SK-N-SH treated with all-trans-retinoic acid at 6 μM for 48 hours (cell line): Measurements from ENCODE around the gene NTMT1.

Experiments used
- ATAC-seq: fragments of 200-7000 bp; cut with Tn5 transposase; 3 replicates; pipeline ENCODE4 v1.9.1; 2020; ENCODE audit warnings: mild to moderate bottlenecking, moderate library complexity
- BACH2 ChIP-seq: fragments of 250-450 bp; sonication (Bioruptor Pico); IDR thresholded peaks from 2 replicates; pipeline ENCODE4 v1.9.0; 2021; ENCODE audit warnings: mild to moderate bottlenecking, borderline replicate concordance
- CREB5 ChIP-seq: fragments of 250-450 bp; sonication (Bioruptor Pico); IDR thresholded peaks from 2 replicates; pipeline ENCODE4 v1.5.1; 2020; ENCODE audit warnings: low read depth, mild to moderate bottlenecking, moderate library complexity
- CSDC2 ChIP-seq: fragments of 250-450 bp; sonication (Bioruptor Pico); IDR thresholded peaks from 2 replicates; pipeline ENCODE4 v1.5.0; 2020; ENCODE audit warnings: mild to moderate bottlenecking, moderate library complexity
- CSRNP3 ChIP-seq: fragments of 250-450 bp; sonication (Bioruptor Pico); IDR thresholded peaks from 2 replicates; pipeline ENCODE4 v1.5.1; 2021; ENCODE audit warnings: mild to moderate bottlenecking, moderate library complexity
- ESRRG ChIP-seq: fragments of 250-450 bp; sonication (Bioruptor Pico); IDR thresholded peaks from 2 replicates; pipeline ENCODE4 v1.6.1; 2021; ENCODE audit warnings: mild to moderate bottlenecking
- GLIS3 ChIP-seq: fragments of 250-450 bp; sonication (Bioruptor Pico); IDR thresholded peaks from 2 replicates; pipeline ENCODE4 v1.5.0; 2020; ENCODE audit warnings: mild to moderate bottlenecking, moderate library complexity
- ISL1 ChIP-seq: fragments of 250-450 bp; sonication (Bioruptor Pico); IDR thresholded peaks from 2 replicates; pipeline ENCODE4 v2.1.2; 2022; ENCODE audit warnings: mild to moderate bottlenecking, moderate library complexity
- OSR1 ChIP-seq: fragments of 250-450 bp; sonication (Bioruptor Pico); IDR thresholded peaks from 2 replicates; pipeline ENCODE4 v1.8.0; 2022; ENCODE audit warnings: moderate library complexity, mild to moderate bottlenecking, inconsistent platforms
- PATZ1 ChIP-seq: fragments of 250-450 bp; sonication (Bioruptor Pico); IDR thresholded peaks from 2 replicates; pipeline ENCODE4 v1.8.0; 2020; ENCODE audit warnings: mild to moderate bottlenecking, moderate library complexity, borderline replicate concordance
- POU6F1 ChIP-seq: fragments of 250-450 bp; sonication (Bioruptor Pico); IDR thresholded peaks from 2 replicates; pipeline ENCODE4 v1.8.0; 2021; ENCODE audit warnings: low read depth, mild to moderate bottlenecking, moderate library complexity, borderline replicate concordance
- PPARA ChIP-seq: fragments of 250-450 bp; sonication (Bioruptor Pico); IDR thresholded peaks from 2 replicates; pipeline ENCODE4 v1.5.0; 2020; ENCODE audit warnings: mild to moderate bottlenecking, borderline replicate concordance
- RARB ChIP-seq: fragments of 250-450 bp; sonication (Bioruptor Pico); IDR thresholded peaks from 2 replicates; pipeline ENCODE4 v1.8.0; 2021; ENCODE audit warnings: mild to moderate bottlenecking, moderate library complexity
- SNAI2 ChIP-seq: fragments of 250-450 bp; sonication (Bioruptor Pico); IDR thresholded peaks from 2 replicates; pipeline ENCODE4 v1.5.0; 2020; ENCODE audit warnings: mild to moderate bottlenecking, moderate library complexity
- TCF4 ChIP-seq: fragments of 250-450 bp; sonication (Bioruptor Pico); IDR thresholded peaks from 2 replicates; pipeline ENCODE4 v1.8.0; 2021; ENCODE audit warnings: mild to moderate bottlenecking, moderate library complexity, borderline replicate concordance
- TOX ChIP-seq: fragments of 250-450 bp; sonication (Bioruptor Pico); IDR thresholded peaks from 2 replicates; pipeline ENCODE4 v1.8.0; 2021; ENCODE audit warnings: mild to moderate bottlenecking, moderate library complexity, borderline replicate concordance
- TSHZ2 ChIP-seq: fragments of 250-450 bp; sonication (Bioruptor Pico); IDR thresholded peaks from 2 replicates; pipeline ENCODE4 v1.5.0; 2020; ENCODE audit warnings: mild to moderate bottlenecking, moderate library complexity
- ZFP3 ChIP-seq: fragments of 250-450 bp; sonication (Bioruptor Pico); IDR thresholded peaks from 2 replicates; pipeline ENCODE4 v1.5.0; 2020; ENCODE audit warnings: mild to moderate bottlenecking, moderate library complexity
- ZNF565 ChIP-seq: fragments of 450-650 bp; formaldehyde crosslinking; conservative IDR thresholded peaks from 2 replicates; pipeline ENCODE4 v1.5.0; 2020; ENCODE audit warnings: low read depth, mild to moderate bottlenecking, moderate library complexity
- ZNF70 ChIP-seq: fragments of 450-650 bp; formaldehyde crosslinking; IDR thresholded peaks from 2 replicates; pipeline ENCODE4 v1.5.0; 2020; ENCODE audit warnings: mild to moderate bottlenecking, moderate library complexity
- ZNF8 ChIP-seq: fragments of 450-650 bp; formaldehyde crosslinking; IDR thresholded peaks from 2 replicates; pipeline ENCODE4 v1.5.0; 2020; ENCODE audit warnings: mild to moderate bottlenecking, moderate library complexity

The NTMT1 gene

GRCh38 chr9:129637673-129638439, 11.9 kb downstream of the NTMT1 start:
- no peak for TF ChIP-seq ESRRG (CRISPR knock-in tag)
- TF ChIP-seq TOX (CRISPR knock-in tag): no peak
- no peak for TF ChIP-seq RARB
- TF ChIP-seq CREB5 (CRISPR knock-in tag): no peak
- TF ChIP-seq PATZ1: no peak
- no peak for TF ChIP-seq CSRNP3 (CRISPR knock-in tag)
- no peak for TF ChIP-seq PPARA (CRISPR knock-in tag)
- no peak for TF ChIP-seq ZFP3 (CRISPR knock-in tag)
- TF ChIP-seq SNAI2: no peak
- no peak for TF ChIP-seq ISL1 (CRISPR knock-in tag)
- TF ChIP-seq ZNF70 (CRISPR knock-in tag): no peak
- no peak for TF ChIP-seq GLIS3 (CRISPR knock-in tag)
- no peak for TF ChIP-seq ZNF8 (CRISPR knock-in tag)
- TF ChIP-seq OSR1 (CRISPR knock-in tag): no peak
- TF ChIP-seq TSHZ2 (CRISPR knock-in tag): no peak
- TF ChIP-seq ZNF565 (CRISPR knock-in tag): no peak
- TF ChIP-seq TCF4 (CRISPR knock-in tag): no peak
- ATAC-seq: no peak

GRCh38 chr9:129639034-129639630, 13.2 kb downstream of the NTMT1 start:
- TF ChIP-seq POU6F1 (CRISPR knock-in tag) (no peak), BACH2 (CRISPR knock-in tag) (no peak), ISL1 (CRISPR knock-in tag) (no peak)
- ATAC-seq: no peak

- no peak for TF ChIP-seq CSDC2 (CRISPR knock-in tag)
- no peak for TF ChIP-seq ZNF70 (CRISPR knock-in tag)
- TF ChIP-seq TSHZ2 (CRISPR knock-in tag): no peak
- TF ChIP-seq TOX (CRISPR knock-in tag): no peak
- TF ChIP-seq PPARA (CRISPR knock-in tag): no peak
- ATAC-seq: no peak
Measured at GRCh38 chr9:129639756-129640085, 13.8 kb downstream of the NTMT1 start.
